ENCODE measurements around the gene MICB. TPM values are rescaled to one million over a fixed set of nuclear protein-coding genes. Genes with fewer than 3 reads are reported as not detected.

Gene MICB
- total and polyA plus RNA-seq, 12 donors, result 0.66 to 4.3 (median 1.4) TPM

DNA sequence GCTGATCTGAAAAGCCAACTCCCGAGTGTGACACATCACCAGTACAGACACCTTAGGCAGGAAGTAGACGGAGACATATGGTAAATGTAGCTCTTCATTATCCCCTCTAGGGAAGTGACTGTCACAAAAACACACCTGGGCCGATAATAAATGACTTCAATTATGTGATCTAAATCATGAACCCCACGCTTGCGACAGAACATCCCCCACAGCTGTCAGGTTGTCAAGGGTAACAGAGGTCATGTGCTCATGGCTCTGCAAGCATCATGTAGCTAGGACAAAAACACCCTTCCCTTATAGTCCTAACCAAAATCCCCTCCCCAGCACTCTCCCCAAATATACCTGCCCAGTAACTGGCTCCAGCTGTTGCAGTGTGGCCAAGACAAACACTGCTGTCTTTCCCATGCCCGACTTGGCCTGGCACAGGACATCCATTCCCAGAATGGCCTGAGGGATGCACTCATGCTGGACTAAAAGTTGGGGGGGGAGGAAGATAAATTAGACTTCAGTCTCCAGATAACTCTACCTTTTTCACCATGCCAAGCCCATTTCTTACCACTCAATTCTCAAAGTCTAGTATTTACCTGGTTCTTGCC, 41.0 kb downstream of the MICB start:
- peaks cover 0 to 66% (median 56%) of the 10 kb centered on the region in 9 donors for H3K36me3 ChIP-seq
- 44 to 51% methylated on average over 6 of the region's 6 CpGs for WGBS, 2 donors
- DNase-seq, result no peak
- no peak for ATAC-seq
- H3K4me3 ChIP-seq, result peak overlapping the region in 3 of 10 donors; percentile 80 to 87 (median 82)
- H3K27me3 ChIP-seq, result no peaks in the 10 kb centered on the region
- TF ChIP-seq CTCF (IDR thresholded peaks at IDR 0.05), result no peak
- H3K27ac ChIP-seq, result peak overlapping the region in 4 of 10 donors; percentile 26 to 98 (median 95)
- peaks cover 22 to 55% (median 37%) of the 10 kb centered on the region in 9 donors for H3K4me1 ChIP-seq
- intact Hi-C loops (cut with DNase I), result no loop called here
- no peaks in the 10 kb centered on the region for H3K9me3 ChIP-seq

DNA sequence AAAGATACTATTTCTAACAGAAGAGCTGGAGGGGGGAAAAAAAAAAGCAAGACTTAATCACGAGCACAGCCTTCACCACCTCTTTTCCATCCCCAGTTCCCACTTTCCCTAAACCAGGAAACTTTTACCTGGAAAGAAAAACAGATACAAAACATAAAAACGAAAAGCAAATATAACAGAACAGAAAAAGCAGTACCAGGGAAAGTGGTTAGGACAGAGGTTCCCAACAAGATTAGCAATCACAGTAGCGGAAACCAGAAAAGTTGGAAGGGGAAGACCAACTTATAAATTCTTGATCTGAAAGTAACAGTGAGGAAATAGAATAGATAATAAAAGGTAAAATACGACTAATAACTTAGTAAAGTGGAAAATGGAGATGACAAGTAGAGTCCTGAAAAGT, 42.7 kb downstream of the MICB start:
- no peak for DNase-seq
- peak overlapping the region; percentile 42 to 87 (median 73) for H3K4me3 ChIP-seq
- H3K27ac ChIP-seq, result peak overlapping the region in 8 of 10 donors; percentile 88 to 100 (median 95)
- no peak for TF ChIP-seq CTCF (IDR thresholded peaks at IDR 0.05)
- intact Hi-C loops (cut with DNase I), result loop anchor here in 6 of 10 donors (2.0 to 10.0 kb wide), 7 partner anchors 42 to 414 kb away; partner anchors contain the start of genes MICB (in 4 of the 6), NELFE (in 3 of the 6), SKIC2 (in 3 of the 6) and CSNK2B (in 1 of the 6)
- H3K27me3 ChIP-seq, result no peaks in the 10 kb centered on the region
- ATAC-seq, result no peak
- peaks cover 0 to 48% (median 40%) of the 10 kb centered on the region in 9 donors for H3K36me3 ChIP-seq
- 13 to 15% methylated on average over 4 of the region's 4 CpGs for WGBS, 2 donors
- H3K4me1 ChIP-seq, result peaks cover 22 to 54% (median 37%) of the 10 kb centered on the region in 9 donors
- H3K9me3 ChIP-seq, result no peaks in the 10 kb centered on the region

GRCh38 chr6:31541059-31541657, 43.2 kb downstream of the MICB start:
- WGBS, 2 donors, result 0 to 1% methylated on average over 21 of the region's 21 CpGs
- DNase-seq (peak in 1 of 2 donors; percentile 58), ATAC-seq (peak; percentile 5 to 54 (median 30))
- Histone ChIP-seq H3K4me3 (peak overlapping the region; percentile 42 to 87 (median 73)), H3K4me1 (peaks cover 22 to 52% (median 40%) of the 10 kb centered on the region in 9 donors), H3K9me3 (no peaks in the 10 kb centered on the region), H3K27ac (peak overlapping the region; percentile 81 to 100 (median 93)), H3K27me3 (no peaks in the 10 kb centered on the region), H3K36me3 (peaks cover 0 to 43% (median 35%) of the 10 kb centered on the region in 9 donors)
- intact Hi-C loops (cut with DNase I), result loop anchor here in 6 of 10 donors (2.0 to 10.0 kb wide), 7 partner anchors 42 to 414 kb away; partner anchors contain the start of genes MICB (in 4 of the 6), NELFE (in 3 of the 6), SKIC2 (in 3 of the 6) and CSNK2B (in 1 of the 6)
- no peak for TF ChIP-seq CTCF (IDR thresholded peaks at IDR 0.05)
